ENCODE results near the gene GLIS1. TPM values are rescaled to one million over a fixed set of nuclear protein-coding genes. Genes with fewer than 3 reads are reported as not detected.

GLIS1 gene
- total RNA-seq, 1 donor from 2014 or later: 1.2 TPM

GRCh38 chr1:53608071-53608470, 130.9 kb downstream of the GLIS1 start:
- DNase-seq (ENCODE audit: extremely low spot score in 2 of 2): no peak
- intact Hi-C loops (cut with DNase I): no loop called here
- H3K9me3 ChIP-seq: peaks cover 11% of the 10 kb centered on the region
- H3K4me1 ChIP-seq: no peaks in the 10 kb centered on the region
- TF ChIP-seq POLR2AphosphoS5 (IDR thresholded peaks at IDR 0.05; ENCODE audit: insufficient read depth in 1 of 2, low read depth in 1 of 2): no peak
- TF ChIP-seq POLR2A (IDR thresholded peaks at IDR 0.05): no peak
- TF ChIP-seq CTCF (IDR thresholded peaks at IDR 0.05): no peak
- H3K27me3 ChIP-seq: no peaks in the 10 kb centered on the region
- no peak overlapping the region for H3K4me3 ChIP-seq
- H3K27ac ChIP-seq: no peak overlapping the region
- H3K36me3 ChIP-seq: no peaks in the 10 kb centered on the region

- DNase-seq (ENCODE audit: extremely low spot score in 2 of 2): peak in 1 of 2 donors; percentile 75
- intact Hi-C loops (cut with DNase I): no loop called here
These were observed 132.3 kb downstream of the GLIS1 start for GRCh38 chr1:53606651-53607051.

GRCh38 chr1:53606197-53606596, 132.8 kb downstream of the GLIS1 start:
- DNase-seq (ENCODE audit: extremely low spot score in 2 of 2): peak in 1 of 2 donors; percentile 71
- Histone ChIP-seq H3K4me3 (no peak overlapping the region), H3K27me3 (no peaks in the 10 kb centered on the region), H3K27ac (no peak overlapping the region), H3K4me1 (no peaks in the 10 kb centered on the region), H3K36me3 (no peaks in the 10 kb centered on the region), H3K9me3 (peaks cover 11% of the 10 kb centered on the region)
- intact Hi-C loops (cut with DNase I): no loop called here
- TF ChIP-seq POLR2A (IDR thresholded peaks at IDR 0.05): no peak
- no peak for TF ChIP-seq CTCF (IDR thresholded peaks at IDR 0.05)
- TF ChIP-seq POLR2AphosphoS5 (IDR thresholded peaks at IDR 0.05; ENCODE audit: insufficient read depth in 1 of 2, low read depth in 1 of 2): no peak

More at GRCh38 chr1:53606651-53607051, 132.3 kb downstream of the GLIS1 start:
- Histone ChIP-seq H3K4me1 (no peaks in the 10 kb centered on the region), H3K9me3 (peaks cover 11% of the 10 kb centered on the region), H3K27me3 (no peaks in the 10 kb centered on the region), H3K27ac (no peak overlapping the region), H3K36me3 (no peaks in the 10 kb centered on the region), H3K4me3 (no peak overlapping the region)
- TF ChIP-seq POLR2A (IDR thresholded peaks at IDR 0.05) (no peak), CTCF (IDR thresholded peaks at IDR 0.05) (no peak), POLR2AphosphoS5 (IDR thresholded peaks at IDR 0.05; ENCODE audit: insufficient read depth in 1 of 2, low read depth in 1 of 2) (no peak)

GRCh38 chr1:53605181-53605580, 133.8 kb downstream of the GLIS1 start:
- TF ChIP-seq POLR2AphosphoS5 (IDR thresholded peaks at IDR 0.05; ENCODE audit: insufficient read depth in 1 of 2, low read depth in 1 of 2): no peak
- no peak for TF ChIP-seq CTCF (IDR thresholded peaks at IDR 0.05)
- TF ChIP-seq POLR2A (IDR thresholded peaks at IDR 0.05): no peak
- no peaks in the 10 kb centered on the region for H3K27me3 ChIP-seq
- no peak for DNase-seq (ENCODE audit: extremely low spot score in 2 of 2)
- intact Hi-C loops (cut with DNase I): no loop called here
- H3K4me1 ChIP-seq: no peaks in the 10 kb centered on the region
- peaks cover 1% of the 10 kb centered on the region for H3K9me3 ChIP-seq
- no peak overlapping the region for H3K27ac ChIP-seq
- H3K36me3 ChIP-seq: no peaks in the 10 kb centered on the region
- H3K4me3 ChIP-seq: no peak overlapping the region

- Histone ChIP-seq H3K4me1 (no peaks in the 10 kb centered on the region), H3K9me3 (no peaks in the 10 kb centered on the region), H3K4me3 (no peak overlapping the region), H3K36me3 (no peaks in the 10 kb centered on the region), H3K27ac (no peak overlapping the region), H3K27me3 (no peaks in the 10 kb centered on the region)
- intact Hi-C loops (cut with DNase I): no loop called here
- TF ChIP-seq POLR2A (IDR thresholded peaks at IDR 0.05): no peak
- TF ChIP-seq CTCF (IDR thresholded peaks at IDR 0.05): no peak
- no peak for TF ChIP-seq POLR2AphosphoS5 (IDR thresholded peaks at IDR 0.05; ENCODE audit: insufficient read depth in 1 of 2, low read depth in 1 of 2)
- DNase-seq (ENCODE audit: extremely low spot score in 2 of 2): no peak
These were observed 134.6 kb downstream of the GLIS1 start for GRCh38 chr1:53604291-53604919.

Measured in vagina (tissue), 2 donors.